Retinal pigment epithelial cell (primary cell): ENCODE measurements around the gene ACD.

Experiments used
- DNase-seq: peaks from one replicate; pipeline ENCODE4 v3.0.0-alpha.2; 2010; ENCODE audit warnings: low read depth
- H3K4me3 ChIP-seq: 2 replicates; pipeline ENCODE4 v1.5.1; 2011; ENCODE audit warnings: mild to moderate bottlenecking, low read length, control low read depth, moderate library complexity
- CTCF ChIP-seq: conservative IDR thresholded peaks from 2 replicates; pipeline ENCODE4 v1.5.1; 2011; ENCODE audit warnings: low read depth, low read length, control low read depth, inconsistent platforms

ACD gene

GRCh38 chr16:67650023-67650422, 10.0 kb downstream of the ACD start:
- no peak for DNase-seq
- TF ChIP-seq CTCF = no peak
- H3K4me3 ChIP-seq = no peak overlapping the region

DNA sequence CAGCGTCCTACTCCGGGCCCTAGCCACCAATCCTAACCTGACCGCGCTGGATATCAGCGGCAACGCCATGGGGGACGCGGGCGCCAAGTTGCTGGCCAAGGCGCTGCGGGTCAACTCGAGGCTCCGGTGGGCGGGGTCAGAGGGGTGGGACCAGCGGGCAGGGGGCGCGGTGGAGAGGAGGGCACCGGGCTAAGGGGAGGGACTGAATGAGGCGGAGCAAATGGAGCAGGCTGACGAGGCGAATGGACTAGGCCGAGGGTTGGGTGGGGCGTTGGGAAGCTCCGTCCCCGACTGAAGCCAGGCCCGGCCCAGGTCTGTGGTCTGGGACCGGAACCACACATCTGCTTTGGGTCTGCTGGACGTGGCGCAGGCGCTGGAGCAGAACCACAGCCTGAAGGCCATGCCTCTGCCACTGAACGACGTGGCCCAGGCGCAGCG, 10.5 kb downstream of the ACD start:
- no peak for TF ChIP-seq CTCF
- no peak for DNase-seq
- no peak overlapping the region for H3K4me3 ChIP-seq

GRCh38 chr16:67648764-67649407, 11.2 kb downstream of the ACD start:
- H3K4me3 ChIP-seq = no peak overlapping the region
- no peak for TF ChIP-seq CTCF

GRCh38 chr16:67648088-67648763, 11.8 kb downstream of the ACD start:
- DNase-seq = no peak
- no peak overlapping the region for H3K4me3 ChIP-seq
- no peak for TF ChIP-seq CTCF

More at GRCh38 chr16:67648764-67649407, 11.2 kb downstream of the ACD start:
- no peak for DNase-seq

DNA sequence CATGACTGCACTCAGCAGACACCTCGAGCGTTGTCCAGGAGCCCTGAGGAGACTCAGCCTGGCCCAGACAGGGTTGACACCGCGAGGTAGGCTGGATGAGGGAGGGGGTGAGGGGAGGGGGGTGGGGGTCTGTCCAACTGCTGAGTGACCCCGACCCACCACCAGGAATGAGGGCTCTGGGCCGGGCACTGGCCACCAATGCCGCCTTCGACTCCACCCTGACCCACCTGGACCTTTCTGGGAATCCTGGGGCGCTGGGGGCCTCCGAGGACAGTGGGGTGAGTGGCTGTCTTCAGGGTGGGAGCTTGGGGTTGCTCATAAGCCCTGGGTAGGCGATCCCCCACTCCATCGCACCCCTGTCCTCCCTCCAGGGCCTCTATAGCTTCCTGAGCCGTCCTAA, 12.4 kb downstream of the ACD start:
- no peak for DNase-seq
- H3K4me3 ChIP-seq = no peak overlapping the region
- no peak for TF ChIP-seq CTCF

DNA sequence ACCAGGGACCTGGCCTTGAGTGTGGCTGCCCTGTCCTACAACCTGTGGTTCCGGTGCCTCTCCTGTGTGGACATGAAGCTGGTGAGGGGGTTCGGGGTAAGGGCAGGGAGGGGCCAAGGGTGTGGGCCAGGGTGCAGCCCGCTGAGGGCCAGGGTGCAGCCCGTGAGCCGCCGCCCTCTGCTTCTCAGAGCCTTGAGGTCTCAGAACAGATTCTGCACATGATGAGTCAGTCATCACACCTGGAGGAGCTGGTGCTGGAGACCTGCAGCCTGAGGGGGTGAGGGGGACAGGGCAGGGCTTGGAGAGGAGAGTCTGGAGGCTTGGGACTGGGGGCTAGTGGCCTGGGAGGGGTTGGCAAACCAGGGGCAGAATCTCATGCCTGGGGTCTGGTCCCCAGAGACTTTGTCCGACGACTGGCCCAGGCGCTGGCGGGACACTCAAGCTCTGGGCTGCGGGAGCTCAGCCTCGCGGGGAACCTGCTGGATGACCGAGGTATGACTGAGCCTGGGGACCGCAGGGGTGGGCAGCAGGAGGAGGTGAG, 12.9 kb downstream of the ACD start:
- DNase-seq = no peak
- H3K4me3 ChIP-seq = no peak overlapping the region
- no peak for TF ChIP-seq CTCF
